Measurements from ENCODE around the gene MNAT1. TPM values are rescaled to one million over a fixed set of nuclear protein-coding genes. Genes with fewer than 3 reads are reported as not detected.

The MNAT1 gene
- polyA plus RNA-seq, 3 donors = 4.1 to 5.8 (median 4.5) TPM

GRCh38 chr14:60803871-60804270 is 69.3 kb downstream of the MNAT1 start:
- H3K4me1 ChIP-seq (ENCODE audit: control insufficient read depth in 1 of 2, insufficient read depth in 2 of 2, low read length in 2 of 2) = no peaks in the 10 kb centered on the region
- no peaks in the 10 kb centered on the region for H3K79me2 ChIP-seq (ENCODE audit: insufficient read depth, low read length)
- intact Hi-C loops (cut with micrococcal nuclease) = no loop called here
- TF ChIP-seq CTCF (IDR thresholded peaks at IDR 0.05) = no peak
- no peaks in the 10 kb centered on the region for H3K36me3 ChIP-seq (replicated peaks in 1 of 2; ENCODE audit: control insufficient read depth in 1 of 2, insufficient read depth in 2 of 2, low read length in 2 of 2)
- Mint-ChIP-seq H3K4me3 (no peak overlapping the region), H3K27me3 (ENCODE audit: low read depth in 3 of 3) (peaks cover 0 to 2% (median 2%) of the 10 kb centered on the region in 3 donors), H3K4me1 (no peaks in the 10 kb centered on the region), H3K36me3 (peaks cover 12 to 18% of the 10 kb centered on the region in 2 donors), H3K27ac (no peak overlapping the region), H3K9me3 (peaks cover 0 to 4% (median 0%) of the 10 kb centered on the region in 7 donors)
- DNase-seq = no peak
- no peak overlapping the region for H3K4me2 ChIP-seq (replicated peaks; ENCODE audit: extremely low read depth, low read length, poor library complexity, severe bottlenecking)
- H2AFZ ChIP-seq (ENCODE audit: insufficient read depth, low read depth, low read length, poor library complexity, severe bottlenecking) = no peak overlapping the region
- no peaks in the 10 kb centered on the region for H3K27me3 ChIP-seq (ENCODE audit: control insufficient read depth in 2 of 2, insufficient read depth in 2 of 2, low read length in 2 of 2)
- no peak overlapping the region for H3K4me3 ChIP-seq (replicated peaks in 1 of 3; ENCODE audit: low read depth in 2 of 3, low read length in 3 of 3)
- WGBS (ENCODE audit: insufficient coverage) = no CpG with 5 or more reads among the region's 1 CpG
- no peak overlapping the region for H3K27ac ChIP-seq (ENCODE audit: low read depth in 1 of 2, low read length in 2 of 2)
- no peaks in the 10 kb centered on the region for H4K20me1 ChIP-seq (ENCODE audit: insufficient read depth, low read length)
- H3K9me3 ChIP-seq (replicated peaks in 1 of 2; ENCODE audit: control insufficient read depth in 1 of 2, insufficient read depth in 1 of 2, low read length in 2 of 2) = no peaks in the 10 kb centered on the region
- no peak overlapping the region for H3K9ac ChIP-seq (ENCODE audit: insufficient read depth, low read length, poor library complexity, severe bottlenecking)

GRCh38 chr14:60805841-60806430 is 71.4 kb downstream of the MNAT1 start:
- Histone ChIP-seq H3K27me3 (ENCODE audit: control insufficient read depth in 2 of 2, insufficient read depth in 2 of 2, low read length in 2 of 2) (no peaks in the 10 kb centered on the region), H2AFZ (ENCODE audit: insufficient read depth, low read depth, low read length, poor library complexity, severe bottlenecking) (no peak overlapping the region), H3K27ac (ENCODE audit: low read depth in 1 of 2, low read length in 2 of 2) (no peak overlapping the region), H3K4me1 (ENCODE audit: control insufficient read depth in 1 of 2, insufficient read depth in 2 of 2, low read length in 2 of 2) (no peaks in the 10 kb centered on the region), H3K4me2 (replicated peaks; ENCODE audit: extremely low read depth, low read length, poor library complexity, severe bottlenecking) (no peak overlapping the region), H3K36me3 (replicated peaks in 1 of 2; ENCODE audit: control insufficient read depth in 1 of 2, insufficient read depth in 2 of 2, low read length in 2 of 2) (no peaks in the 10 kb centered on the region), H3K79me2 (ENCODE audit: insufficient read depth, low read length) (no peaks in the 10 kb centered on the region), H3K9me3 (replicated peaks in 1 of 2; ENCODE audit: control insufficient read depth in 1 of 2, insufficient read depth in 1 of 2, low read length in 2 of 2) (no peaks in the 10 kb centered on the region), H4K20me1 (ENCODE audit: insufficient read depth, low read length) (no peaks in the 10 kb centered on the region), H3K9ac (ENCODE audit: insufficient read depth, low read length, poor library complexity, severe bottlenecking) (no peak overlapping the region), H3K4me3 (replicated peaks in 1 of 3; ENCODE audit: low read depth in 2 of 3, low read length in 3 of 3) (no peak overlapping the region)
- Mint-ChIP-seq H3K27me3 (ENCODE audit: low read depth in 3 of 3) (peaks cover 0 to 2% (median 2%) of the 10 kb centered on the region in 3 donors), H3K36me3 (peaks cover 5 to 12% of the 10 kb centered on the region in 2 donors), H3K9me3 (peaks cover 0 to 3% (median 0%) of the 10 kb centered on the region in 7 donors), H3K4me1 (no peaks in the 10 kb centered on the region), H3K4me3 (no peak overlapping the region), H3K27ac (no peak overlapping the region)
- intact Hi-C loops (cut with micrococcal nuclease) = no loop called here
- TF ChIP-seq CTCF (IDR thresholded peaks at IDR 0.05) = no peak
- no peak for DNase-seq
- WGBS (ENCODE audit: insufficient coverage) = 86% methylated on average over 1 of the region's 1 CpG

Measured in CD14-positive monocyte (primary cell).